ENCODE results near the gene TOX4.

Gene TOX4

DNA sequence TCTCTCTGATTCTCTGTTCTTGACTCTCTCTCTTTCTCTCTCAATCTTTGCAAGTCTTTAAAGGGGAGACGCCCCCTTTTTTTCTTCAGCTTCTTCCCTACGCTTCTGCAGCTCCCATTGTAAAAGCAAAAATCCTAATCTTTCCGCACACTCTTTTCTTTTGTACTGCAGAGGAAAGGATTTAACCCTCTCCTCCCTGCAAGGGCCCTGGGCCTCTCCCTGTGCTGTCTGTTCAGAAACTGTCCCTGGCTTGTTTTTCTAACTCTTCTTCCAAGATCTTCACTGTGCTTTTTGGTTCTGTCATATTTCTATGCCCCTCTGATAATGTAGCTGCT, 60.1 kb downstream of the TOX4 start:
- H3F3A ChIP-seq (ENCODE audit: insufficient read depth, low read length), result no peaks in the 10 kb centered on the region
- H2AFZ ChIP-seq (ENCODE audit: low read length), result no peak overlapping the region
- no peaks in the 10 kb centered on the region for H3K9me3 ChIP-seq (ENCODE audit: low read length)
- H3K9me2 ChIP-seq (ENCODE audit: low read depth, low read length), result no peaks in the 10 kb centered on the region
- H4K20me1 ChIP-seq (ENCODE audit: insufficient read depth, low read length), result no peaks in the 10 kb centered on the region
- H3K9ac ChIP-seq (ENCODE audit: low read length), result no peak overlapping the region
- H3K4me3 ChIP-seq (ENCODE audit: low read depth, low read length, poor library complexity, severe bottlenecking), result no peak overlapping the region
- no peak overlapping the region for H3K4me2 ChIP-seq (ENCODE audit: low read length)
- H3K36me3 ChIP-seq (ENCODE audit: insufficient read depth, low read length), result no peaks in the 10 kb centered on the region
- H3K27ac ChIP-seq (ENCODE audit: low read depth, low read length, poor library complexity, severe bottlenecking), result no peak overlapping the region
- no peak for TF ChIP-seq EZH2 (IDR thresholded peaks at IDR 0.05; ENCODE audit: borderline replicate concordance, low read length)
- TF ChIP-seq CTCF (IDR thresholded peaks at IDR 0.05; ENCODE audit: low read length), result no peak
- no peaks in the 10 kb centered on the region for H3K79me2 ChIP-seq (ENCODE audit: insufficient read depth, low read length)
- H3K27me3 ChIP-seq (ENCODE audit: insufficient read depth, low read length), result no peaks in the 10 kb centered on the region; the same call in 1 of the 2 replicates
- H3K4me1 ChIP-seq (ENCODE audit: insufficient read depth, low read length, severe bottlenecking), result no peaks in the 10 kb centered on the region

GRCh38 chr14:21539189-21539940, 62.4 kb downstream of the TOX4 start:
- no peak overlapping the region for H3K27ac ChIP-seq (ENCODE audit: low read depth, low read length, poor library complexity, severe bottlenecking)
- H3K27me3 ChIP-seq (ENCODE audit: insufficient read depth, low read length), result no peaks in the 10 kb centered on the region; the same call in 1 of the 2 replicates
- no peaks in the 10 kb centered on the region for H3K9me2 ChIP-seq (ENCODE audit: low read depth, low read length)
- H3K79me2 ChIP-seq (ENCODE audit: insufficient read depth, low read length), result no peaks in the 10 kb centered on the region
- no peaks in the 10 kb centered on the region for H4K20me1 ChIP-seq (ENCODE audit: insufficient read depth, low read length)
- no peaks in the 10 kb centered on the region for H3K4me1 ChIP-seq (ENCODE audit: insufficient read depth, low read length, severe bottlenecking)
- H3K9me3 ChIP-seq (ENCODE audit: low read length), result no peaks in the 10 kb centered on the region
- TF ChIP-seq CTCF (IDR thresholded peaks at IDR 0.05; ENCODE audit: low read length) (no peak), EZH2 (IDR thresholded peaks at IDR 0.05; ENCODE audit: borderline replicate concordance, low read length) (no peak)
- H2AFZ ChIP-seq (ENCODE audit: low read length), result no peak overlapping the region
- H3K4me3 ChIP-seq (ENCODE audit: low read depth, low read length, poor library complexity, severe bottlenecking), result no peak overlapping the region
- H3K36me3 ChIP-seq (ENCODE audit: insufficient read depth, low read length), result no peaks in the 10 kb centered on the region
- H3K9ac ChIP-seq (ENCODE audit: low read length), result no peak overlapping the region
- H3F3A ChIP-seq (ENCODE audit: insufficient read depth, low read length), result no peaks in the 10 kb centered on the region
- H3K4me2 ChIP-seq (ENCODE audit: low read length), result no peak overlapping the region

DNA sequence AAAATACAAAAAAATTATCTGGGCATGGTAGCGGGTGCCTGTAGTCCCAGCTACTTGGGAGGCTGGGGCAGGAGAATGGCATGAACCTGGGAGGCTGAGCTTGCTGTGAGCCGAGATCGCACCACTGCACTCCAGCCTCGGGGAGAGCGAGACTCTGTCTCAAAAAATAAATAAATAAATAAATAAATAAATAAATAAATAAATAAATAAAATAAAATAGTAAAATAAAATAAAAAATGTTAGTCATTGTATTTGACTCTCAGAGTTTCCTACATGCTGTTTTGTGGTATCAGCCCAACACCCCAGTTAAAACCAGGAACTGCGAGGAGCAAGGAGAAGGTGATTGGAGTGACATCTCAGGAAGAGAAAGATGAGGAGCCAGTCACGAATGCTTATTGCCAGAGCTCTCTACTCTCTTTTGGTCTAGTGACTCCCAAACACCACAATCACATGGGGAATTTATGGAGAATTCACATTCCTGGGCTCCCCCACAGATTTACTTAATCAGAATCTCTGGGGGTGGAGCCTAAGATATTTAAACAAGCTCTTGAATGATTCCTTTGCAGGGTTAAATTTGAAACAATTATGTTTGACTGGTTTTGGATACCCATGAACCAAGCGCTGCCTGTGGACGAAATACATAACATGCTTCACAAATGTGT, 64.5 kb downstream of the TOX4 start:
- no peaks in the 10 kb centered on the region for H3K9me2 ChIP-seq (ENCODE audit: low read depth, low read length)
- no peaks in the 10 kb centered on the region for H3K79me2 ChIP-seq (ENCODE audit: insufficient read depth, low read length)
- H3K27me3 ChIP-seq (ENCODE audit: insufficient read depth, low read length), result no peaks in the 10 kb centered on the region; the same call in 1 of the 2 replicates
- no peaks in the 10 kb centered on the region for H3F3A ChIP-seq (ENCODE audit: insufficient read depth, low read length)
- no peak overlapping the region for H3K4me3 ChIP-seq (ENCODE audit: low read depth, low read length, poor library complexity, severe bottlenecking)
- no peaks in the 10 kb centered on the region for H3K4me1 ChIP-seq (ENCODE audit: insufficient read depth, low read length, severe bottlenecking)
- H3K36me3 ChIP-seq (ENCODE audit: insufficient read depth, low read length), result no peaks in the 10 kb centered on the region
- no peak for TF ChIP-seq CTCF (IDR thresholded peaks at IDR 0.05; ENCODE audit: low read length)
- TF ChIP-seq EZH2 (IDR thresholded peaks at IDR 0.05; ENCODE audit: borderline replicate concordance, low read length), result no peak
- H3K9me3 ChIP-seq (ENCODE audit: low read length), result no peaks in the 10 kb centered on the region
- H3K9ac ChIP-seq (ENCODE audit: low read length), result no peak overlapping the region
- H4K20me1 ChIP-seq (ENCODE audit: insufficient read depth, low read length), result no peaks in the 10 kb centered on the region
- no peak overlapping the region for H3K27ac ChIP-seq (ENCODE audit: low read depth, low read length, poor library complexity, severe bottlenecking)
- no peak overlapping the region for H2AFZ ChIP-seq (ENCODE audit: low read length)
- H3K4me2 ChIP-seq (ENCODE audit: low read length), result no peak overlapping the region

Data from OCI-LY1 (cell line).